HEK293T (cell line): Measurements from ENCODE around the gene RTN3.

ENCODE experiments used
- ARNT ChIP-seq: fragments of 450-650 bp; IDR thresholded peaks from 2 replicates; pipeline ENCODE4 v1.6.1; 2017; ENCODE audit warnings: mild to moderate bottlenecking
- BHLHE40 ChIP-seq: fragments of 450-650 bp; IDR thresholded peaks from 2 replicates; pipeline ENCODE4 v1.6.1; 2016; ENCODE audit warnings: mild to moderate bottlenecking, moderate library complexity, borderline replicate concordance
- CTBP1 ChIP-seq: fragments of 450-650 bp; IDR thresholded peaks from 2 replicates; pipeline ENCODE4 v1.6.1; 2016; ENCODE audit warnings: borderline replicate concordance
- ELF4 ChIP-seq: fragments of 450-650 bp; IDR thresholded peaks from 2 replicates; pipeline ENCODE4 v1.6.1; 2017; ENCODE audit warnings: antibody characterized with exemption
- FOXA1 ChIP-seq: fragments of 450-650 bp; IDR thresholded peaks from 2 replicates; pipeline ENCODE4 v1.6.1; 2016; ENCODE audit warnings: mild to moderate bottlenecking
- FOXK2 ChIP-seq: fragments of 450-650 bp; IDR thresholded peaks from 2 replicates; pipeline ENCODE4 v1.6.1; 2016; ENCODE audit warnings: mild to moderate bottlenecking
- FOXM1 ChIP-seq: fragments of 450-650 bp; IDR thresholded peaks from 2 replicates; pipeline ENCODE4 v1.6.1; 2017; ENCODE audit warnings: mild to moderate bottlenecking, borderline replicate concordance
- HDGF ChIP-seq: fragments of 450-650 bp; IDR thresholded peaks from 2 replicates; pipeline ENCODE4 v1.6.1; 2017; ENCODE audit warnings: antibody characterized with exemption, borderline replicate concordance
- L3MBTL2 ChIP-seq: fragments of 450-650 bp; conservative IDR thresholded peaks from 2 replicates; pipeline ENCODE4 v1.6.1; 2016; ENCODE audit warnings: mild to moderate bottlenecking
- LEF1 ChIP-seq: fragments of 450-650 bp; IDR thresholded peaks from 2 replicates; pipeline ENCODE4 v1.6.1; 2017; ENCODE audit warnings: mild to moderate bottlenecking, borderline replicate concordance
- NFRKB ChIP-seq: fragments of 450-650 bp; IDR thresholded peaks from 2 replicates; pipeline ENCODE4 v1.6.1; 2016; ENCODE audit warnings: mild to moderate bottlenecking, moderate library complexity
- SP1 ChIP-seq: fragments of 450-650 bp; IDR thresholded peaks from 2 replicates; pipeline ENCODE4 v1.6.1; 2017
- SUZ12 ChIP-seq: fragments of 450-650 bp; IDR thresholded peaks from 2 replicates; pipeline ENCODE4 v1.6.1; 2016; ENCODE audit warnings: mild to moderate bottlenecking
- TARDBP ChIP-seq: fragments of 450-650 bp; IDR thresholded peaks from 2 replicates; pipeline ENCODE4 v1.6.1; 2016

- no peak for TF ChIP-seq SUZ12
- TF ChIP-seq SP1, result no peak
- TF ChIP-seq FOXA1, result no peak
- no peak for TF ChIP-seq HDGF
- TF ChIP-seq ELF4, result no peak
- TF ChIP-seq BHLHE40, result no peak
- no peak for TF ChIP-seq CTBP1
- no peak for TF ChIP-seq FOXM1
- TF ChIP-seq FOXK2, result no peak
- no peak for TF ChIP-seq NFRKB
- TF ChIP-seq LEF1, result no peak
- no peak for TF ChIP-seq TARDBP
- TF ChIP-seq ARNT, result no peak
- TF ChIP-seq L3MBTL2, result no peak
Observed at GRCh38 chr11:63762654-63763495, 81.6 kb downstream of the RTN3 start.
